Measurements from ENCODE around the gene NEGR1.

- TF ChIP-seq CTCF (conservative IDR thresholded peaks at IDR 0.05; ENCODE audit: low read depth in 2 of 2) (no peak), EZH2 (IDR thresholded peaks at IDR 0.05; ENCODE audit: low read depth, unreplicated experiment) (no peak), ZNF114 (CRISPR knock-in tag; IDR thresholded peaks at IDR 0.05) (no peak), POLR2AphosphoS5 (IDR thresholded peaks at IDR 0.05; ENCODE audit: low read depth) (no peak), STAT1 (IDR thresholded peaks at IDR 0.05; ENCODE audit: unreplicated experiment) (no peak)
- TF ChIP-seq, protein P1, sequence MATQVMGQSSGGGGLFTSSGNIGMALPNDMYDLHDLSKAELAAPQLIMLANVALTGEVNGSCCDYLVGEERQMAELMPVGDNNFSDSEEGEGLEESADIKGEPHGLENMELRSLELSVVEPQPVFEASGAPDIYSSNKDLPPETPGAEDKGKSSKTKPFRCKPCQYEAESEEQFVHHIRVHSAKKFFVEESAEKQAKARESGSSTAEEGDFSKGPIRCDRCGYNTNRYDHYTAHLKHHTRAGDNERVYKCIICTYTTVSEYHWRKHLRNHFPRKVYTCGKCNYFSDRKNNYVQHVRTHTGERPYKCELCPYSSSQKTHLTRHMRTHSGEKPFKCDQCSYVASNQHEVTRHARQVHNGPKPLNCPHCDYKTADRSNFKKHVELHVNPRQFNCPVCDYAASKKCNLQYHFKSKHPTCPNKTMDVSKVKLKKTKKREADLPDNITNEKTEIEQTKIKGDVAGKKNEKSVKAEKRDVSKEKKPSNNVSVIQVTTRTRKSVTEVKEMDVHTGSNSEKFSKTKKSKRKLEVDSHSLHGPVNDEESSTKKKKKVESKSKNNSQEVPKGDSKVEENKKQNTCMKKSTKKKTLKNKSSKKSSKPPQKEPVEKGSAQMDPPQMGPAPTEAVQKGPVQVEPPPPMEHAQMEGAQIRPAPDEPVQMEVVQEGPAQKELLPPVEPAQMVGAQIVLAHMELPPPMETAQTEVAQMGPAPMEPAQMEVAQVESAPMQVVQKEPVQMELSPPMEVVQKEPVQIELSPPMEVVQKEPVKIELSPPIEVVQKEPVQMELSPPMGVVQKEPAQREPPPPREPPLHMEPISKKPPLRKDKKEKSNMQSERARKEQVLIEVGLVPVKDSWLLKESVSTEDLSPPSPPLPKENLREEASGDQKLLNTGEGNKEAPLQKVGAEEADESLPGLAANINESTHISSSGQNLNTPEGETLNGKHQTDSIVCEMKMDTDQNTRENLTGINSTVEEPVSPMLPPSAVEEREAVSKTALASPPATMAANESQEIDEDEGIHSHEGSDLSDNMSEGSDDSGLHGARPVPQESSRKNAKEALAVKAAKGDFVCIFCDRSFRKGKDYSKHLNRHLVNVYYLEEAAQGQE (IDR thresholded peaks at IDR 0.05; ENCODE audit: unreplicated experiment): no peak
Observed at GRCh38 chr1:72117621-72118020, 164.7 kb downstream of the NEGR1 start.

Measured in GM23338 (cell line).